SH-SY5Y (cell line): ENCODE data around the gene NPW.

ENCODE experiments used
- GATA2 ChIP-seq: IDR thresholded peaks from 2 replicates; pipeline ENCODE4 v1.6.1; 2011; ENCODE audit warnings: mild to moderate bottlenecking, low read depth, low read length
- GATA3 ChIP-seq: IDR thresholded peaks from 2 replicates; pipeline ENCODE4 v1.6.1; 2011; ENCODE audit warnings: low read depth, mild to moderate bottlenecking, low read length, moderate library complexity

- no peak for TF ChIP-seq GATA2
- TF ChIP-seq GATA3: no peak
Measured at GRCh38 chr16:1991948-1992703, 27.5 kb upstream of the NPW start.
